ENCODE data around the gene ZNF644.
"Not testable (repeated sequence)": the region's sequence is repeated elsewhere in the genome, so short reads cannot be mapped to it uniquely, and the experiment has no call there.

DNA sequence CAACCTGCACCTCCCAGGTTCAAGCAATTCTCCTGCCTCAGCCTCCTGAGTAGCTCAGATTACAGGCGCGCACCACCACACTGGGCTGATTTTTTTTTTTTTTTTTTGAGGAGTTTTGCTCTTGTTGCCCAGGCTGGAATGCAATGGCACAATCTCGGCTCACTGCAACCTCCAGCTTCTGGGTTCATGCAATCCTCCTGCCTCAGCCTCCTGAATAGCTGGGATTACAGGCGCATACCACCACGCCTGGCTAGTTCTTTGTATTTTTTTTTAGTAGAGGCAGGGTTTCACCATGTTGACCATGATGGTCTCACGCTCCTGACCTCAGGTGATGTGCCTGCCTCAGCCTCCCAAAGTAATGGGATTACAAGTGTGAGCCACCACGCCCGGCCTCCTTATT lies 93.6 kb downstream of the ZNF644 start:
- TF ChIP-seq, protein P1, sequence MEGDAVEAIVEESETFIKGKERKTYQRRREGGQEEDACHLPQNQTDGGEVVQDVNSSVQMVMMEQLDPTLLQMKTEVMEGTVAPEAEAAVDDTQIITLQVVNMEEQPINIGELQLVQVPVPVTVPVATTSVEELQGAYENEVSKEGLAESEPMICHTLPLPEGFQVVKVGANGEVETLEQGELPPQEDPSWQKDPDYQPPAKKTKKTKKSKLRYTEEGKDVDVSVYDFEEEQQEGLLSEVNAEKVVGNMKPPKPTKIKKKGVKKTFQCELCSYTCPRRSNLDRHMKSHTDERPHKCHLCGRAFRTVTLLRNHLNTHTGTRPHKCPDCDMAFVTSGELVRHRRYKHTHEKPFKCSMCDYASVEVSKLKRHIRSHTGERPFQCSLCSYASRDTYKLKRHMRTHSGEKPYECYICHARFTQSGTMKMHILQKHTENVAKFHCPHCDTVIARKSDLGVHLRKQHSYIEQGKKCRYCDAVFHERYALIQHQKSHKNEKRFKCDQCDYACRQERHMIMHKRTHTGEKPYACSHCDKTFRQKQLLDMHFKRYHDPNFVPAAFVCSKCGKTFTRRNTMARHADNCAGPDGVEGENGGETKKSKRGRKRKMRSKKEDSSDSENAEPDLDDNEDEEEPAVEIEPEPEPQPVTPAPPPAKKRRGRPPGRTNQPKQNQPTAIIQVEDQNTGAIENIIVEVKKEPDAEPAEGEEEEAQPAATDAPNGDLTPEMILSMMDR (IDR thresholded peaks at IDR 0.05; ENCODE audit: low read depth, low read length, poor library complexity, severe bottlenecking) = not testable (repeated sequence)
- TF ChIP-seq EZH2phosphoT487 (IDR thresholded peaks at IDR 0.05; ENCODE audit: borderline replicate concordance, low read length) = not testable (repeated sequence)

Data from DOHH2 (cell line).